ENCODE data around the gene CACNB2.
A peak's percentile ranks its signal among the peaks of the same experiment; 100 is the strongest.
"Not testable (repeated sequence)": the region's sequence is repeated elsewhere in the genome, so short reads cannot be mapped to it uniquely, and the experiment has no call there.

The CACNB2 gene

DNA sequence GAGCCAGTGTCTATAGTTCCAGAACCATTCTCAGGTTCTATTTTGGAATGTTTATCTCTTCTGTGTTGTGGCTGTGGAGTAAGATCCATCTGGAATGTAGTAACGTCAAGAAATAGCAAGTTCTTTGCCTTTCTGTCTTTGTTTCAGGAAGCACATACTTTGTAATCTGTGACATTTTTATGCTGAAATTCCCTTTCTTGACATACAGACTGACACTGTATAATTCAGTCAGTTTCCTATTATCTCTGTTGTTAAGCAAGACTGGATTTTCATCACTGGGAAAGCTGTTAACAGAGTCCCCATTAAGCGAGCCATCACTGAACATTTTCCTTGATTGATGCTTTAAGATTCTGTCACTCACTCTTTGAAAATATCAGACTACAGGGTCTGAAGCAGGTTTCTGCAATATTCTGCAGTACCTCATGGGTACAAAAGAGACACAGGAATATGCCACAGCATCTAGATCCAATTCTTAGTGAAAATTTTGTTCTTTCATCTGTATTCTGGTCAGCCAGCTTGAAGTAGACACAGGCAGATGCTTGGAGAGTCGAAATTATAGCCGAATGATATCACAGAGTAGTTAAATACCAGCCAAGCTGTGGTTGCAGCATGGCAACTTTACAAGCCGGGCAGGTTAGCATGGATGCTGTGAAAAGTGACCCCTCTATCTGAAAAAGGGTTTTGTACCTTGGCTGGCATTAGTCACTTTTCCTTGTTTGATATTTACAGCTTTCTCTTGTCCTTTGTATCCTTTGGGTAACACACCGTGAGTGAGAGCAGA is 62.6 kb downstream of the CACNB2 start:
- DNase-seq, result no peak

DNA sequence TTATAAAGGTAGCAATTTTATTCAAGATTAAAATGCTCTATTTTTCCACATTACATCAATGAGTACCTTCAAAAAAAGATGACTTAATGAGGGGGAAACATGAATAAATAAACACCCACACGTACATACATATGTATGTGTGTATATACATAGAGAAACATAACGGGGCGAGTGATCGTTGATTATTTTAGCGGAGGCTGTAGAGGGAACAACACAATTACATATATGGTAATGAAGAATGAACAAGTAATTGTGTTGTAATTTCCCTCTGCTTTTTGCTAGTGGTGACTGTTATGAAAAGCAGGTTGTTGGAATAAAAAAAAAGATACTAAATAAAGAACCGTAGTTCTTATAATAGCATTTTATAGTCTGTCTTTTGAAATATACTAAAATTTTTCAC is 63.2 kb downstream of the CACNB2 start:
- no peak for DNase-seq

DNA sequence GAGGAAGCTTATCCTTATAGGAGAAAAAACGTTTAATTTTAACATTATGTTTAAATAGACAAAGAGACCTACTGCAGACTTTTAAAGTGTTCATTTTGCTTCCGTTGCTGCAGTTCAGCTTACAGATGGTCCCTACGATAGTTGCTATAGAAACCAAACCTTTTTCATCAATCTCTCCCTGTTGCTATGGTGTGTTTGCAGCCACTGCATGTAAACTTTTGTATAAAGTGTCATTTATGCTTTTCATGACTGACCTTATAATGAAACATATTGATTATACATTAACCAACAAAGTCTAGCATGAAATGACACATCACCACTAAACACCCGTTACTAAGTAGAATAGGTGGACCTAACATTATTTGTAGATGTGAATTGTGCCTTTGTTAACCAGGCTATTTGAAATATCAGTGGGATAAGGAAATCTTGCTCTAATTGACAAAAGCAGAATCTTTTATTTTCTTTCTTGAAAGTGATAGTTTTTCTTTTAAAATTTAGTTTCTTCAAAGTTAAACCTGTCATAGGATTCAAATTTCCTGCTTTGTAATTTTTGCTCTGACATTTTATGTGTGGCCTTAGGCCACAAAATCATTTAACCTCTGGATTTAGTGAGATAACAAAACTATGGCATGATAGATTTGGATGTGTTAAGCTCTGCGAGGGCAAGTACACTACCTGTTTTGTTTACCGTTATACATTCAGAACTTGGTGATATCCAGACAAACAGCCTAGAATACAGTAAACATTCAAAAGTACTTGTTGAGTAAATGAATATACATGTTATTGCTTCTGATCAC is 64.0 kb downstream of the CACNB2 start:
- DNase-seq, result no peak

DNA sequence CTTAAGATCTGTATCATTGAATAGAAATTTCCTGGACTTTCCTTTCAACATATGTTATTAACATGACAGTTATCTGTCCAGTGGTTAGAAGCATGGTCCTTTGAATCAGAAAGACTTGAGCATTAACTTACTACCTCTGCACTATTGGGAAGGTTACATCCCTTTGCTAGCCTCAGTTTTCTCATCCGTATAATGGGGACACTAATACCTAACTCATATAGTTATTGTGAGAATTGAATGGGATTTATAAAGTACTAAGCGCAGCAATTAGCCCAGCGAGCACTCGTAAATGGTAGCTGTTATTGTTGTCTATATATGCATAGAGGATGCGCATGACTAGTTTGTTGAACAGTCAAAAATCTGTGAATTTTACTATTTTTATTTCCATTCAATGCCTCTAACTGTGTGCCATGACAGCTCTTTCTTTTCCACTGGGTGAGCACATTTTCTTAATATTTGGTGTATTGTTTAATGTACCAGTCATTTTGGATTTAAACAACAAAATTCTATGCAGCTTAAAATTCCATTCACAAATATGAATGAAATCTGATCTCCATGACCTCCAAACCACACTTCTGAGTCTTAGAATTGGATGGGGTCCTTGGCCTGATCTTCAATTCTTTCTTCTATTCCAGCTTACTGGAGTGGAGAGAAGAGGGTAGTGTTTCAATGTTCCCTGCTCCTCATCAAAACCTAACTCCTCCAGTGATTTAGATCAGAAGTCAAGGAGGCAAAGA is 65.0 kb downstream of the CACNB2 start:
- DNase-seq, result peak; percentile 32

DNA sequence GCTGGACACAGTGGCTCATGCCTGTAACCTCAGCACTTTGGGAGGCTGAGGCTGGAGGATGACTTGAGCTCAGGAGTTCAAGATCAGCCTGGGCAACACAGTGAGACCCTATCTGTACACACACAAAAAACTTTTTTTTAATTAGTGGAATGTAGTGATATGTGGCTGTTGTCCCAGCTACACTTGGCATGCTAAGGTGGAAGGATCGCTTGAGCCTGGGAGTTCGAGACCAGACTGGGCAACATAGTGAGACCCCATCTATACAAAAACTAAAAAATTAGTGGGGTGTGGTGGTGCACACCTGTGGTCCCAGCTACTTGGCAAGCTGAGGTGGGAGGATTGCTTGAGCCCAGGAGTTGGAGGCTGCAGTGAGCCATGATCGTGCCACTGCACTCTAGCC is 68.0 kb downstream of the CACNB2 start:
- DNase-seq, result not testable (repeated sequence)

DNA sequence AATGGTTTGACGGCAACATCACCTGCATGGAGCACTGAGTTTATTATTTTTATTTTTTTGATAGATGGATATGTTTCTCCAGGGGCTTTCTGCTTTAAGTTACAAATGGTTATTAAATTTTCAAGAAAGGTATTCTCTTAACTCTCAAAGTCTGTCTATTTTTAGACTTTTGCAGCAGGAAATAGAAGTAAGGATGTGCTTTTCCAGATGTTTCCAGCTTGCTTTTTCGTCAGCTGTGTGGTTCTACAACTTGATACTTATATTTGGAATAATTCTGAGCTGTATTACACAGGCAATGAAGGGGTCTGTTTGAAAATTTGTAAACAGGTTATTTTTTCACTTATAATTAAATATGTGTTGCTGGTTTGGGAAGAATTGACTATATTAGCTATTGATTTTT is 69.0 kb downstream of the CACNB2 start:
- DNase-seq, result no peak

DNA sequence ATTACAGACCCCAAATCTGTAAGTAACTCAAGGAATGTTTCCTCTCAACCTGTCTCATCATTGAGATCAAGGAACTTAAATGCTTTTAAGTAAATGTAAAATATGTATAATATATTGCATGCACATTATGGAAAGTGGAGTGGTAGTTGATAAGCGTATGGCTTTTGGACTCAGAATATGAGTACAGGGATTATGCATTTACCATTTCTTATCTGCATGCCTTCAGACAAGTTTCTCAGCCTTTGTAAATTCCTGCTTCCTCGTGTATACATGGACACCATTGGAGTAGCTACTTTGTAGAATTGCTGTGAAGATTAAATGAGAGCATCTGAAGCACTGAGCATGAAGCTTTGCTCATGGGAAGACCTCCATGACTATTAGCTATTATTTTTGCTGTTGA is 70.5 kb downstream of the CACNB2 start:
- no peak for DNase-seq

DNA sequence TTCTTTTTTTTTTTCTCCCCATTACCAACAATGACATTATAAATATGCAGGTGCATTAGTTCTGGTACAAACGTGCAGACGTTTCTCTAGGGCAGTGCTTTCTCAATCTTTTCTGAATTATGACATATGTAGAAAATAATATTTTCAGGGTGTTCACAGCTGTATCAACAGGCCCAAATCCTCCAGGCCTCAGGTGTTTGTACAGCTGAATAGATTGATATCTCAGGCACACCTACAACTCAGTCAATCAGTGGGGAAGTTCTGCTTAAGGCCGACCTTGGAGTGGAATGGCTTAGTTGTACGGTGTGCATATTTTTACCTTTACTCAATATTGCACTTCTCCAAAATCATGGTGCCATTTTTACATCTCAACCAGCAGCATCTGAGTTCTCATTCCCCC is 71.6 kb downstream of the CACNB2 start:
- no peak for DNase-seq

DNA sequence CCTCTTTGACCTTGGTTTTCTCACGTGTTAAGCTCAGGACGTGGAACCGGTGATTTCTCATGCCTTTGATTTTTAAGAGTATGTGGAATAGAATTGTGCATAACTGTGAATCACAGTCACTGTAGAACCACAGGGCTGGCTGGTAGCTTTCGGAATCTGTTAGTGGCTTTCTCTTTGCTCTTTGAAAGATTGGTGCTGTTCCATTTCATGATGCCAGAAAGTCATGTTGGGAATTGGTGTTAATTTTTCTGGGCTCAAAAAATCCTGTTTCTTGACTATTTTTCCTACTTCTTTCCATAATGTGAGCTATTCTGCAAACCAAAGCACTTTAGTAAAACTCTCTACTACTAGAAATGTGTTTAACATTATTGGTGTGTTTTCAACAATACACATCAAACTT is 73.0 kb downstream of the CACNB2 start:
- DNase-seq, result no peak

DNA sequence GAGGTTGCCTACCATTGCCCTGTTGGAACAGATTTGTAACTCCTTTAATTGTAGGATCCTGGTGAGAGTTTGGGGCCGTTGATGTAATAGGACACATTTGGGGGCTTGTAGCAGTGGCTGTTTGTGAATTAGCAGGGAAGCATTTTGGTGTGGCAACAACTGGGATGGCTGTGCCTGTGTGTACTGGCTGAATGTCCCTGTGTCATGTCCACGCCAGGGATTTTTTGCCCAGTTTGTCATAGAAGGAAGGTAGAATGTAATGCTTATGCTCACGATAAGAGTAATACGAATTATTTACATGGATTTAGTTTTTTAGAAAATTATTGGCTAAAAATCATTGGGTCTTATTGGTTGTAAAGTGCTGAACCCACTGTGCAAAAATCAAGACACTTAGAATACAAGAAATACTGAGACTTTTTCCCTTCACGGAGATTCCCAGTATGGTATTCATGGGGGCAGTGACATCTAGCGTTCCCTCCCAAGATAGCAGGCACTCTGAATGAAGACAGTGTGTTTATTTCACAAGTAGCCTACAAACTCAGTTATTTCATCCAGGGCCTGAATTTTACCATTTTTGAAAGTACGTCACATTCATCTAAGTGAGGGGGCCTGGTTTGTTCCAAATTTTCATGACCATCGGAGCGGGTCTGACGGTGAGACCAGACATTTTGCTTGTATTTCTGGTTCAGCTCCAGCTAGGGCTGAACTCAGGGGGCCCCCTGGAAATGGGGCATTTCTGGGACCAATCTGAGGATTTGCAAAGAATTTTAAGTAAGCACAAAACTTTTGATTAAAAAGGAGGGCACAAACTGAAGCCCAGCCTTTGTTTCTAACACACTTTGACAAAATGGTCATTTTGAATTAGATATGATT is 74.7 kb downstream of the CACNB2 start:
- DNase-seq, result peak; percentile 57

DNA sequence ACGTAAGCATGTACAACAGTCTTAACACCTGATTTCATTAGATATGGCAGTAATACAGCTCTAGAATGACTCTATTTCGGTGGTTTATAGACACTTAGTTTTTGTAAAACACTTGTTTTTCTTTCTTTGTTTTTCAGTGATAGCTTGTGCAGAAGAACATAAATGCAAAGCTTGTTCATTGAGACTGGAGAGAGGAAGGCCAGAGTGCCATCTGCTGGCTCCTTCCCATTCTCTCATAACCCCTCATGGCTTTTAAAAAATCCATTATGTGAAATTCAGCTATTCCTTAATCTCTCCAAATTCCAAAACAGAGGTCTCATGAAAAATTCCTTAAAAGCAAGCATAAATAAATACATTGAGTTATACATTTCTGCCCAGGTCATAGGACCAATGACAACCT is 76.3 kb downstream of the CACNB2 start:
- DNase-seq, result peak; percentile 34

DNA sequence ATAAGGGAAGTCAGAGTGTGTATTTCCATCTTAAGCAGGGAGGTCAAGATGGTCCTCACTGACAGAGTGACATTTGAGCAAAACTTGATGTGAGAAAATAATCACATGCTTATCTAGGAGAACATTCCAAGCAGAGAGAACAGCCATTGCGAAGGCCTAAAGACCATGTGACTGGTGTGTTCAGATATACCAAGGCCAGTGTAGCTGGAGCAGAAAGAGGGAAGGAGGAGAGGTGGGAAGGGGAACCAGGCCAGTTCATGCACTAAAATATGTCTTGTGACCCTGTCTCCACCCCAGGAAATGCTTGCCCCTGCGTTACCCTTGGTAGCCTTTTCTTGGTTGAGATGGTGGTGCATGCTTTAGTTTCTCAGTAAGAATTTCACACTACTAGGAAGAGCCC is 77.4 kb downstream of the CACNB2 start:
- DNase-seq, result no peak

DNA sequence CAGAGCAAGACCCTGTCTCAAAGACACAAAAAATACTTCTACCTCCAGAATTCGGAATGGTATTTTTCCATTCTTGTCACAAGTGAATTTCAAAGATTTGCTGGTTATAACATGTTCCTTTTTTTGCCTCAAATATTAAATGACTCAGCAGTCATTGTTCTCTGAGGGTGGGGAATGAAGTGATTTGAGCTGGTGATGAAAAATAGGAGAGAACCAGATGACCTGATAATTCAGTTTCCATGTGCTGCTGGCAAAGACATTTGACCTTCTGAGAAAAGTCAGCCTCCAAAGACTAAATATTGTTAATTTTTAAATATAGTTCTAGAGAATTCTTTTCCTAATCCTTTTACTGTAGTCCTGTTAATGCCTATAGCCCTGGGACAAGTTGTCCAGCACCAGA is 78.9 kb downstream of the CACNB2 start:
- DNase-seq, result no peak

DNA sequence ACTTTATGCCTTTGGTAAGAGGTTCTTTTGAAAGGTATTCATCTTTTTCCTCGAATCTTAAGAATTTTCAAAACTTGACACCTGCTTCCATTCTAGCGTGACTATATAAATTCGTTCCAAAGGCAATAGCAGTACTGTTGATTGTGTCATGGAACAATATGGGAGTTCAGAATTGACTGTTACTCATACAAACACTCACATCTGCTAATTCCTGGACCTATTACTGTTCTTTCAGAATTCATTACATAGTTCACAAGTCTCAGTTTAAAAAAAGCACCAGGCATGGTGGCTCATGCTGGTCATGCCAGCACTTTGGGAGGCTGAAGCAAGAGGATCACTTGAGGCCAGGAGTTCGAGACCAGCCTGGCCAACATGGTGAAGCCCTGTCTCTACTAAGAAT is 80.9 kb downstream of the CACNB2 start:
- DNase-seq, result no peak

DNA sequence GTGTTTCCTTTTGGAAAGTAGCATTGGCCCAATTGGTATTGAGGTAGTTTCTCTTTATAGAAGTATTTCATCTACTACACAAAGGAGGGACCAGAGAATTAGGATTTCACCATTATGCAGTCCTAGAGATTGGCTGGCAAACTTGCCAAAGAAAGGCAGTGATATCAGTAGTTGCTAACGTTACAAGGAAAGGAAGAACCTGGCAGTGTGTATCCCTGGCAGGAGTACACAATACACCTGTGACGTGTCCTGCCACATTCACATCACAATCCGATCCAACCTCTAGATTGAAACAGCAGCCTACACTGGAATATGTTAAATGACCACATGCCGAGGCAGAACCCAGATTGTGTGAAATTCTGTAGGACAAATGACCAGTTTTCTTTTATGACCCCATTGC is 81.7 kb downstream of the CACNB2 start:
- no peak for DNase-seq

DNA sequence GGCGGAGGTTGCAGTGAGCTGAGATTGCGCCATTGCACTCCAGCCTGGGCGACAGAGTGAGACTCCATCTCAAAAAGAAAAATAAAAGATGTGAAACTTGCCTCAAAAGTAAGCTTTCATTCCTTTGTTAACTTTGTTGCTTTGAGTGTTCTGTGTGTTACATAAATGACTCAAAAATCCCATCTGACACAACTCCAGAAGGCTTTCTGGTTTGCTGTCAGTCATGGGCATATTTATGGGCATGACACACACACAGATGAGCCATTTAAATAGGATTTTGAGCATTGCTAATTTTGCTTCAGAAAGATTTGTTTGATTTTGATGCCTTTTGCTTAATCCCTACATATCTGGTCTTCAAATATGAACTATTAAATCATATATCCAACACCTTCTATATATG is 82.6 kb downstream of the CACNB2 start:
- peak; percentile 19 for DNase-seq

DNA sequence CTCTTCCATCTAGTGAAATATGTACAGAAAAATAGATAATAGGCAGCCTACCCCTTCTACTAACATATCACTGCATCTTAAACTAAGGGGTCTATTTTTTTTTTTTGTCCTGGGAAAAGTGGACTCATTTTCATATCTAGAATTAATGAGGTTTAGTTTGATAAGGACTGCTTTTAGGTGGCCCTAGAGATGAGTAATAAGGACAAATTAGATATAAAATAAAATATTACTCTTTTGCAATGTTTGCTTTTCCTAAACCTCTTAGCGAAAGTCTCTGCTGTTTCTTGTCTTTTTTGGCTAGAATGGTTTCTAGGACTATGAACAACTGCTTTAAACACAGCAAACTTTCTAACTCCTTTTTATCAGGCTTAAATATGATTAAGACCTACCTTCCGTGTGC is 83.7 kb downstream of the CACNB2 start:
- no peak for DNase-seq

DNA sequence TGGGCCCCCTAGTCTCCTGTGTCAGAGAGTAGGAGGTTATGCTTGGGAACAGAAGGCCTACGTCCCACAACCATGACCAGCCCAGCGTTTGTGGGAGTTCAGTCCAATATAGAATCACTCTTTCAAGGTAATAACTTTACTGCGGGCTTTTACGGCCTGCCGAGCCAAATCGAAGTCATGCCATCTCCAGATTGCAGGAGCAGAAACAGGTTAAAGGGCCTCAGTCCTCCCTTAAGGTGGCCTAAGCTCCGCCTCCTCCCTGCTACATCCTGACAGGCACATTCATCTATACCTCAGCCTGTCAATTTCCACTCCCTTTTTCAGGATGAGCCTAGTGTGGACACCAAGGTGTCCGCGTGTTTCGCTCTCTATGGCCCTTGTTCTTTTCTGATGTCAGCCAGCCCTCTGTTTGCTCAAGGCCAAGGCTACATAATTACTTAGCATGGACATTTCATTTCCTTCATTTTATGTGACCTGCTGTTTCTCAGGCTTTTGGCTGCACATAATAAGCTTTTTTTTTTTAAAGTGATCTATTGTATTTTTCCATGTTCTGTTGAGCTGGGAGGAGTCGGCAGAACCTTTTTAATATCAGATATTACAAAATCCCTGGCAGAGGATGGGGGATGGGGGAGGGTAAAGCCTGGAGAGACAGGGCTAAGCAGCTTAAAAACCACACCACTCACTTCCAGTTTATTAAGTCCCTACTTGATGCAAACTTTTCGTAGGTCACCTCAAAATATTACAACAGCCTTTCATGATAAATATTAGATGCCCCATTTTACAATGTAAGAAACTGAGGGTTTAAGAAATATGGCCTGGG is 84.6 kb downstream of the CACNB2 start:
- no peak for DNase-seq

DNA sequence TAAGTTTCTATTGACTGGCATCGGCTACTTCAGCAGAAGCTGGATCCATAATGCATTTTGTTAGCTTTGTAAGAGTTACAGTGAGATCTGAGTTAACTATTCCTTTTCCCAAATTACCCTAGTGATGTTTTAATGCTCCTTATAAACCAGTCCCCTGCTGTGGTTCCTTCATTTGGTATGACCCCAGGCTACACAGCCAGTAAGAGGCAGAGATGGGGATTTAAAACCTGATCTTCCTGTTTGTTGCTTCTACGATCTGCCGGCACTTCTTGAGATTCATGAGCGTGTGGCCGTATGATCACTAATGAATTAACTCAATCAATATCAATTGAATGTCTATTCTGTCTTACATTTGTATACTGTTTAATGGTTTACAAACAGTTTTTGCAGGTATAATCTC is 86.1 kb downstream of the CACNB2 start:
- DNase-seq, result no peak

DNA sequence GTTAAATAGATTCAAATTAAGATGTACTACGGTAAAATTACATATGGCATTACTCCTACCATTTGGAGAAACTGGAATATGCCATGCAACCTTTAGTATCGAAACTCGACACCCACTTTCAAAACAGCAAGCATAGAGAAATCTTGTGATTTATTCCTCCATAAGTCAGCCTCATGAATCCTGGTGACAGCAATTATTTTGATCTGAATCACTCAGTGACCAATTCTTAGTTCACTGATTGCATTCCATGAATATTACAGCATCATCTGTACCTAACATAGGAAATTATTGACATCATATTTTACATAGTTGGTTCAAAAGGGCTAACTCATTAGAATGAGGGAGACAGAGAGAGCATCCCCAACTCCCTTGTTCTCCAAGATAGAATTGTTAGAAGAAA is 89.6 kb downstream of the CACNB2 start:
- DNase-seq, result peak; percentile 81

DNA sequence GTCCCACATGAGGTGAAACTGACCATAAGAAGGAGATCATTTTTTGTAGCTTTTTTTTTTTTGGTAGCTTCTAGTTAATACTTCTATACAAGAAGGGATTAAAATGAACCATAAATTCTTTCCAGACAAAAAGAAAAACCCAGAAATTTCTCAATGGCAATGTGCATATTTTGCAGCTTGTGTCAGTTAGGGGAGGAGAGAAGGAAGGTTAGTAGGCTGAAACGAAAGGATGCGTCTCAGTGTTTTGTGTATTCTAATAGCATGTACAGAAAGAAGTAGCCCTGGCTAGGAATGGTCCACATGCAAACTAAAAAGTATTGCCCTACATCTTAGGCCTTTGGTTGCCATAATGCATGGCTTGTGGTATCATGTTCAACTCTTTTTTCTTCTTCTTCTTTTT is 90.6 kb downstream of the CACNB2 start:
- peak; percentile 60 for DNase-seq

DNA sequence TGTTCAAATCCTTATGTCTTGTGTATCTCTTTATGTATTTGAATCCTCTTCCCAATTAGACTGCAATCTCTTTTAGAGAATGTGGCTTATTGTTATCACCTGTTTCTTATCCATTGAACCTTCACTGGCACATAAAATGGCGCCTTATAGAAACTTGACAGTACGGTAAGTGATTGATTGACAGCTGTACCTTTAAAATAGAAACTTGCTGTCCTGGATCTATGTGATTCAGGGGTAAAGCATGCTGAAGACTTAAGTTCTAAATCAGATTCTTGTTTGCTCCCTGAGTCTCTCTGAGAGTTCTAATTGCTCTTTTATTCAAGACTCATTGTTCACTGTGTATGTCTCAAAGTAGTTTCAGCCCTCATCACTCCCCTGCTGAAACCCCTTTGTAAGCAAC is 91.3 kb downstream of the CACNB2 start:
- no peak for DNase-seq
